Skeletal muscle tissue (tissue), 4 donors: ENCODE results near the gene OR10G3. TPM values are rescaled to one million over a fixed set of nuclear protein-coding genes. Genes with fewer than 3 reads are reported as not detected.

Source experiments
- H3K27ac ChIP-seq: one replicate; pipeline ENCODE4 v1.7.0; 2013; ENCODE audit warnings: mild to moderate bottlenecking, low read depth, low read length, inconsistent platforms
- H3K27me3 ChIP-seq, 3 donors: one replicate each; pipeline ENCODE4 v1.7.0; 2013; ENCODE audit warnings: low read length in 3 of 3; ENCODE audit not compliant: control insufficient read depth in 3 of 3, insufficient read depth in 3 of 3
- H3K36me3 ChIP-seq, 3 donors: one replicate each; pipeline ENCODE4 v1.7.0; 2013; ENCODE audit warnings: low read length in 3 of 3; ENCODE audit not compliant: control insufficient read depth in 3 of 3, insufficient read depth in 3 of 3
- H3K4me1 ChIP-seq, 3 donors: one replicate each; pipeline ENCODE4 v1.7.0; 2013; ENCODE audit warnings: low read length in 3 of 3, mild to moderate bottlenecking in 3 of 3; ENCODE audit not compliant: control insufficient read depth in 3 of 3, insufficient read depth in 3 of 3
- H3K4me3 ChIP-seq, 3 donors: one replicate each; pipeline ENCODE4 v1.7.0; 2013; ENCODE audit warnings: low read length in 3 of 3
- H3K9ac ChIP-seq, 3 donors: one replicate each; pipeline ENCODE4 v1.7.0; 2013; ENCODE audit warnings: low read length in 3 of 3, mild to moderate bottlenecking in 3 of 3, moderate library complexity in 2 of 3, low read depth in 1 of 3
- H3K9me3 ChIP-seq, 3 donors: one replicate each; pipeline ENCODE4 v1.7.0; 2013; ENCODE audit warnings: low read length in 3 of 3; ENCODE audit not compliant: control insufficient read depth in 3 of 3
- total RNA-seq: library from RNA; depleted of rRNA; stranded (reverse); fragments of >200 nt; gene quantifications from one replicate; pipeline ENCODE4 v1.2.3, GENCODE V29; 2014
- donor health status: Osteomylitis.

OR10G3 gene
- total RNA-seq, 1 donor from 2014 or later, result not detected

- Histone ChIP-seq H3K36me3 (no peaks in the 10 kb centered on the region), H3K9me3 (no peaks in the 10 kb centered on the region), H3K4me1 (peaks cover 0 to 2% (median 2%) of the 10 kb centered on the region in 3 donors), H3K9ac (peak within 1 kb of the TSS in 2 of 3 donors; percentile 20 to 68), H3K27me3 (peaks cover 0 to 4% (median 2%) of the 10 kb centered on the region in 3 donors), H3K27ac (no peak within 1 kb of the TSS), H3K4me3 (peak within 1 kb of the TSS; percentile 58 to 71 (median 69))
These were observed 53.8 kb downstream of the OR10G3 start, which contains the start of gene SALL2 for GRCh38 chr14:21525962-21526671. Gene SALL2, minus strand, starts transcription at chr14:21526346. Its CDS starts 219 bp downstream, at chr14:21526127.

GRCh38 chr14:21525571-21525961 lies 54.3 kb downstream of the OR10G3 start:
- H3K4me3 ChIP-seq, result peak overlapping the region; percentile 29 to 71 (median 58)
- H3K27ac ChIP-seq, result no peak overlapping the region
- no peak overlapping the region for H3K9ac ChIP-seq
- no peaks in the 10 kb centered on the region for H3K9me3 ChIP-seq
- no peaks in the 10 kb centered on the region for H3K36me3 ChIP-seq
- peaks cover 0 to 4% (median 3%) of the 10 kb centered on the region in 3 donors for H3K27me3 ChIP-seq
- H3K4me1 ChIP-seq, result peaks cover 0 to 2% (median 2%) of the 10 kb centered on the region in 3 donors

- Histone ChIP-seq H3K36me3 (no peaks in the 10 kb centered on the region), H3K9me3 (no peaks in the 10 kb centered on the region), H3K4me3 (peak overlapping the region in 2 of 3 donors; percentile 29 to 71), H3K4me1 (peaks cover 0 to 2% (median 2%) of the 10 kb centered on the region in 3 donors), H3K9ac (no peak overlapping the region), H3K27me3 (peaks cover 0 to 4% (median 3%) of the 10 kb centered on the region in 3 donors), H3K27ac (no peak overlapping the region)
These were observed 55.0 kb downstream of the OR10G3 start for GRCh38 chr14:21524575-21525490.

- no peak overlapping the region for H3K9ac ChIP-seq
- peaks cover 0 to 4% (median 3%) of the 10 kb centered on the region in 3 donors for H3K27me3 ChIP-seq
- no peaks in the 10 kb centered on the region for H3K36me3 ChIP-seq
- no peak overlapping the region for H3K27ac ChIP-seq
- no peaks in the 10 kb centered on the region for H3K9me3 ChIP-seq
- no peak overlapping the region for H3K4me3 ChIP-seq
- H3K4me1 ChIP-seq, result peaks cover 0 to 2% (median 2%) of the 10 kb centered on the region in 3 donors
These were observed 56.7 kb downstream of the OR10G3 start for GRCh38 chr14:21523203-21523602.

GRCh38 chr14:21521501-21521900 lies 58.4 kb downstream of the OR10G3 start:
- H3K36me3 ChIP-seq, result no peaks in the 10 kb centered on the region
- no peaks in the 10 kb centered on the region for H3K9me3 ChIP-seq
- peaks cover 0 to 4% (median 3%) of the 10 kb centered on the region in 3 donors for H3K27me3 ChIP-seq
- H3K4me1 ChIP-seq, result peaks cover 0 to 2% (median under 1%) of the 10 kb centered on the region in 3 donors
- H3K4me3 ChIP-seq, result no peak overlapping the region
- H3K9ac ChIP-seq, result no peak overlapping the region
- no peak overlapping the region for H3K27ac ChIP-seq

- Histone ChIP-seq H3K4me3 (no peak overlapping the region), H3K4me1 (peaks cover 0 to 2% (median 0%) of the 10 kb centered on the region in 3 donors), H3K9me3 (no peaks in the 10 kb centered on the region), H3K27me3 (peaks cover 0 to 4% (median 3%) of the 10 kb centered on the region in 3 donors), H3K27ac (no peak overlapping the region), H3K36me3 (no peaks in the 10 kb centered on the region), H3K9ac (no peak overlapping the region)
These were observed 59.1 kb downstream of the OR10G3 start for GRCh38 chr14:21520767-21521166.

- Histone ChIP-seq H3K9ac (no peak overlapping the region), H3K27ac (no peak overlapping the region), H3K9me3 (no peaks in the 10 kb centered on the region), H3K4me1 (no peaks in the 10 kb centered on the region), H3K27me3 (peaks cover 0 to 4% (median 3%) of the 10 kb centered on the region in 3 donors), H3K36me3 (no peaks in the 10 kb centered on the region), H3K4me3 (no peak overlapping the region)
These were observed 61.2 kb downstream of the OR10G3 start for GRCh38 chr14:21518725-21519124.

Other genes starting within 250 kb of the OR10G3 start
- gene SUPT16H, start 196.1 kb downstream of the OR10G3 start, total RNA-seq, result 55.8 TPM
- gene CHD8, start 124.0 kb downstream of the OR10G3 start, total RNA-seq, result 48.0 TPM
- gene RAB2B, start 103.1 kb downstream of the OR10G3 start, total RNA-seq, result 45.4 TPM
- 18.8 TPM for gene TOX4, start 102.9 kb downstream of the OR10G3 start, total RNA-seq
- 73.6 TPM for gene METTL3, start 68.7 kb downstream of the OR10G3 start, total RNA-seq
- 5.2 TPM for gene SALL2, start 53.7 kb downstream of the OR10G3 start, total RNA-seq
- not detected for gene OR10G2, start 54.9 kb upstream of the OR10G3 start, total RNA-seq
- gene OR4E2, start 73.8 kb upstream of the OR10G3 start, total RNA-seq, result not detected
- not detected for gene OR4E1, start 93.7 kb upstream of the OR10G3 start, total RNA-seq